GM18951 (cell line): ENCODE results near the gene EYA2.

Experiments used
- POLR2A ChIP-seq: IDR thresholded peaks from 4 replicates; pipeline ENCODE4 v1.6.1; 2011; ENCODE audit warnings: mild to moderate bottlenecking; ENCODE audit not compliant: insufficient read length, insufficient read depth; ENCODE audit errors: extremely low read depth
- in situ Hi-C: fragments of 300-500 bp; cut with MboI; formaldehyde crosslinking; loops from one replicate; pipeline ENCODE4 v1.12.0; 2022; ENCODE audit warnings: low sequenced_read_pairs, mixed read lengths, inconsistent platforms; ENCODE audit not compliant: unreplicated experiment

Gene EYA2

DNA sequence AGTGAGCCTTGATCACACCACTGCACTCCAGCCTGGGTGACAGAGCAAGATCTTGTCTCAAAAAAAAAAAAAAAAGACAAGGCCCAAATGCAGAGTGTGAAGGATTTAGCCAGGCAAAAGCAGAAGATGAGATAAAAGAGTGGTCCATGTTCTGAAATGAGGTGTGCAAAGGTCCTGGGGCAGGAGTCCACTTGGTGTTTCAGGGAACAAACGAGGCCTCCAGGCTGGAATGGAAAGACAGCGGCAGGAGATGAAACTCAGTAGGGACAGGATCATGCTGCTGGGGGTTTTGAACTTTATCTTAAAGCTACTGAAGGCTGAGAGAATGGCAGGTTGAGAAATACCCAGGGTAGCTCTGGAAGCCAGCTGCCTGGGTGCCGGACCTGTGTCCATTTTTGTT is 283.6 kb downstream of the EYA2 start:
- TF ChIP-seq POLR2A, result no peak
- in situ Hi-C loops, result no loop called here

DNA sequence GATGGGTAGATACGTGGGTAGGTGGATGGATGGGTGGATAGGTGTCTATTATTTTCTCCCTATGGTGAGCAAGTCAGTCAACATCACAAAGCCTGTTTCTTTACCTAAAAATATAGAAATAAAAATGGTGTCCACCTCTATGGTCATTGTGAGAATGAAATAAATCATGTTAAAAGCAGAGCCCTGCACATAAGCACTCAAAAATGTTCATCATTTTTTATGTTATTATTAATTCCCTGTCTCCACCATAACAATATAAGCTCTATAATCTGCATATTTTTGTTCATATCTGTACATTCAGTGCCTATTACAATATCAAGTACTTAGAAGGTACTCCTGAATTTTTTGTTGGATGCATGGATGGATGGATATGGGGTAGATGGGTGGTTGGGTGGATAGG is 284.2 kb downstream of the EYA2 start:
- no peak for TF ChIP-seq POLR2A
- in situ Hi-C loops, result no loop called here

DNA sequence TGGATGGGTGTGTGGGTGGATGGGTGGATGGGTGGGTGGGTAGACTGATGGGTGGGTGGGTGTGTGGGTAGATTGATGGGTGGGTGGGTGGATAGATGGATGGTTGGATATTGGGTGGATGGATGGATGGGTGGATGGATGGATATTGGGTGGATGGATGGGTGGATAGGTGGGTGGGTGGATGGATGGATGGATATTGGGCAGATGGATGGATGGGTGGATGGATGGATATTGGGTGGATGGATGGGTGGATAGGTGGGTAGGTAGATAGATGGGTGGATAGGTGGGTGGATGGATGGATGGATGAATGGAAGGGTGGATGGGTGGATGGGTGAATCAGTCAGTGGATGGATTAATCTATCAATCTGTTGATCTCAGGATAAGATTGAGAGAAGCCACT is 284.6 kb downstream of the EYA2 start:
- in situ Hi-C loops, result no loop called here
- no peak for TF ChIP-seq POLR2A

DNA sequence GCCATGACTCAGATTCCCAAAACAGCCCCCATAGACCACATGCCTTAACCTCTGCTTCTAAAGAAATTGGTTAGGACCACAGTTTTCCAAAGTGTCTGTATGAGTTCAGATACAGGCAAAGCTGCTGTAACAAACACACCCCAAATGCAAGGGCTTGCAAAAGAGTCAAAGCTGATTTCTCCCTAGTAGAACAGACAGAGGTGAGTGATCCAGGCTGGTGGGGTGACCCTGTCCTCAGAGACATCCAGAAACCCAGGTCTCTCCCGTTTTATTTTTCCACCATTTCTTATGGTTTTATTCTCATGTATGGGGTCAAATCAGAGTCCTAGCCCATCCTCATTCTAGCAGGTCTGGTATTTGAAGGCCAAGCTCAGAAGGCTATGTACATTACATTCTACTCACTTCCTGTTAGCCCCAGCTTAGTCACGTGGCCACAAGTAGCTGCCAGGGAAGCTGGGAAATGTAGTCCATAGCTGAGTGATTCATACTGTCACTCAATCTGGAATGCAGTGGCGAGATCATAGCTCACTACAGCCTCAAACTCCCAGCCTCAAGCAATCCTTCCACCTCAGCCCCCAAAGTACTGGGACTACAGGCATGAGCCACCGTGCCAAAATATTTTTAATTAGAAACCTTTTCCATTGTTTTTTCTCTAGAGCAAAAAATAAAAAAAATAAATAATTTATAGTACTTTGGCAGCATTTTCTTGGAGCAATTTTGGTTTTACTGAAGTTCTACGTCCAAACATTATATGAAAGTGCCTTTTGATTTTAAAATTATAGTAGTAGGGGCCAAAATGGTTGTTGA is 286.6 kb downstream of the EYA2 start:
- no peak for TF ChIP-seq POLR2A
- in situ Hi-C loops, result no loop called here

DNA sequence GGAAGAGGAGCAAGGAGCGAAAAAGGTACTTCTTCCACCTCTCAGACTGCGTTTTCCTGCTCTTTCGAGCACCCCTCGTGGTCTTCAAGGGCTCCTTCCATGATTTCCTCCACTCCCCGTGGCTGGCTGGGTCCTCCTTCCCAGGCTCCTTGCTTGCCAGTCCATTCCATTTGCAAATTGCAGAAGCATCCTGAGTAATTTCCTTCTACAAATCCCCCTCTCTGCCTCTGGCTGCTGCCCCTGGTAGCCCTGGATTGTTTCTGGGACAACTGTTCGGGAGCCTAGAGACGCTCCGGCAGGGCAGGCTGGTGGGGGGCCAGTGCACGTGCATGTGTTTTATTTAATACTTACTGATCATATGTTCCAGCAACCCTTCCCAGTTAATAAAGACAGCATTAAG is 288.7 kb downstream of the EYA2 start:
- TF ChIP-seq POLR2A, result no peak
- in situ Hi-C loops, result no loop called here

DNA sequence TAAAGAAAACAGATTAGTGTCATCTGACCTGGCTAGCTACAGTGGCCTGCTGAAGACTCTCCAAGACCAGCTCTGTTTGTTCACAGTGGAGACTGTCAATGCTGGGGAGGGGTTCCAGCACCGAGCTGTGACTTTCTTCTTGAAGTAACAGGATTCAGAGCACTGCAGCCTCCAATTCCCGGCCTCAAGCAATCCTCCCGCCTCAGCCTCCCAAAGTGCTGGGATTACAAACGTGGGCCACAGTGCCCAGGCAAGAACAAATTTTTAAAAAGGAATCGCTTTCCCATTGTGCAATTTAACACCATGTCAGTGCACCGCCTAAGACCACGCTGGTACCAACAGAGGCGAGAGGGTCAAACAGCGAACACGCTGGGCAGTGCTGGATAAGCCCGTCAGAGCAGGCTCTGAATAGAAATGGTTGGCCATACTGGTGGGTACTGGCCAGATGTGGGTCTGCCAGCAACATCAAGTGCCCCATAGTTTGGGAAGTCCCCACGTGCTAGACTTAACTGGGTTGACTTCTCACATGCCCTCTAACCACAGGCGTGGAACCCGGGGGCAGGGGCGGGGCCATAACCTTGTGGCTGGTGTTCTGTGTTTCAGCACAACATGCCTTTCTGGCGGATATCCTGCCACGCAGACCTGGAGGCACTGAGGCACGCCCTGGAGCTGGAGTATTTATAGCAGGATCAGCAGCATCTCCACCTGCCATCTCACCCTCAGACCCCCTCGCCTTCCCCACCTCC is 293.0 kb downstream of the EYA2 start:
- in situ Hi-C loops, result no loop called here
- TF ChIP-seq POLR2A, result no peak

DNA sequence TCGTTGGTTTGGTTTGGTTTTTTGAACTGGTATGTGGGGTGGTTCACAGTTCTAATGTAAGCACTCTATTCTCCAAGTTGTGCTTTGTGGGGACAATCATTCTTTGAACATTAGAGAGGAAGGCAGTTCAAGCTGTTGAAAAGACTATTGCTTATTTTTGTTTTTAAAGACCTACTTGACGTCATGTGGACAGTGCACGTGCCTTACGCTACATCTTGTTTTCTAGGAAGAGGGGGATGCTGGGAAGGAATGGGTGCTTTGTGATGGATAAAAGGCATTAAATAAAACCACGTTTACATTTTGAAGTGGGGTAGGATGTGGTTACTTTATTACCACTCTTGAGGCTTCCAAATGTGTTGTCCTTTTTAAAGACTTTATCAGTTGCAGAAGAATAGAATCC is 293.9 kb downstream of the EYA2 start:
- in situ Hi-C loops, result no loop called here
- TF ChIP-seq POLR2A, result no peak

DNA sequence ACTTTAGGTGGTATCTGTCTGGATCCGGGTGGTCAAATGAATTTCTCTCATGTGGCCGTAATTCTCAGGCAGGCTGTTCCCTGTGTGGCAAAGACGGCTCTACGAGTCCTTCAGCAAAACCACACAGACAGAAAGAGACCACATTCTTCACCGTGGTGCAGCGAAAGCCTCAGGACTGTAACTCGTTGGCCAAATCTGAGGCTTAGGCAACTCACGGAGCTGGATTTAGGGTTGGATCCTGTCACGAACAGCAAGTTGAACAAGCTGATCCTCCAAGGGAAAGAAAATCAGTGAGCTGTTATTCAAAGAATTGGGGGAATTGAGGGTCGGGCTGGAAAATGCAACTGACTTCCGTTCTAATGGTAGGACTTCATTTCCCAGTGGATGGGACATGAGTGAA is 294.4 kb downstream of the EYA2 start:
- TF ChIP-seq POLR2A, result no peak
- in situ Hi-C loops, result no loop called here

DNA sequence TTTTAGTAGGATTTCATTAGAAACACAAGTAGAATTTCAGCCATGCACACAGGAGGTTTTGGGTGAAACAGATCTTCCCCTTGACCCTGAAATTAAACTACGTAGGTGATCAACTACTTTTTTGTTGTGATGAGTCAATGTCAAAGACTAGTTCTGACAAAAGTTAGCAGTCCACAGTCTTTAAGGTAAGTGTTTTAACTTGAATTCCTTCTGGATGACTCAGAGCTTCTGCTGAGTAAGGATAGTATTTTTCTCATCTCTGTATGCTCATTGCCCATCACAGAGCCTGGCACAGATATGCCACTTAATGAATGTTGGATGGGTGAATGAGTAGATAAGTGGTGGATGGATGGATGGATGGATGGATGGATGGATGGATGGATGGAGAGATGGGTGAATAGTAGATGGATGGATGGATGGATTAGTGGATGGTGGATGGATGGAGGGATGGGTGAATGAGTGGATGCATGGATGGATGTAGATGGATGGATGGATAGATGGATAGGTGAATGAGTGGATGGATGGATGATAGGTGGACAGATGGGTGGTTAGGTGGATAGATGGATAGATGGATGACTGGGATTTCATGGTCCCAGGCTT is 296.5 kb downstream of the EYA2 start:
- in situ Hi-C loops, result loop anchor here (5.0 kb wide), 1 partner anchor 191 kb away; no protein-coding TSS in a partner anchor

DNA sequence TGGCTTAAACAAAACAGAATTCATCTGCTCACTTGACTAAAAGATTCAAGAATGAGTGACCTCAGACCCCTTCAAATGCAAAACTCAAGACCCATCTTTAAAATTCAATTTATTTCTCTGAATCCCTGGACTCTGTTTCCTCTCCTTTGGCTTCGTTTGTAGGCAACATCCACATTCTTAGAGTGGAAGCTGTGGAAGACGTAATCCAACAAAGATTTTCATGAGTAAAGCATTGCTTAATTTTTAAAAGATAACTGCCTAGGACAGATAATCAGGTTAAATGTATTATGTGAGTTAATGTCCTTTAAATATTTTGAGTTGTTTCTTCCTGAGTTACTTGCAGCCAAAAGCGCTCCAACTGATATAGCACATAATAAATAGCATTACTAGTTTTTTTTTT is 297.3 kb downstream of the EYA2 start:
- in situ Hi-C loops, result loop anchor here (5.0 kb wide), 1 partner anchor 190 kb away; no protein-coding TSS in a partner anchor
- no peak for TF ChIP-seq POLR2A

More for the DNA sequence above, 296.5 kb downstream of the EYA2 start:
- no peak for TF ChIP-seq POLR2A

DNA sequence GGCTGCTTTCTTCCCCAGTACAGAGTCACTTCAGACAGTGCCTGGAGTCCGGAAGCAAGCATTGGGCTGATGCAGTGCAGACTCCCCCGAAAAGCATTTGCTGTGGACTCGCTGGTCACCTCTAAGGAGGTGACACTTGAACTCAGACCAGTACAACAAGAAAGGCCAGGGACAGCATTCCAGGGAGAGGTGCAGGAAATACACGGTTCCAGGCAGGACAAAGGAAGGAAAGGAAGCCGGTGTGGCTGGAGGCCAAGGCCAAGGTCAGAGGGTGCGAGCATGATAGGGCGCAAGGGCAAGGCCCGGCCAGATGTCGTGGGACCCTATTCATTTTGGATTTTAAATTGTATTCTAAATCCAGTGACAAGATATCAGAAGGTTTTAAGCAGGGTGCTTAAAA is 300.9 kb downstream of the EYA2 start:
- in situ Hi-C loops, result no loop called here
- TF ChIP-seq POLR2A, result no peak

DNA sequence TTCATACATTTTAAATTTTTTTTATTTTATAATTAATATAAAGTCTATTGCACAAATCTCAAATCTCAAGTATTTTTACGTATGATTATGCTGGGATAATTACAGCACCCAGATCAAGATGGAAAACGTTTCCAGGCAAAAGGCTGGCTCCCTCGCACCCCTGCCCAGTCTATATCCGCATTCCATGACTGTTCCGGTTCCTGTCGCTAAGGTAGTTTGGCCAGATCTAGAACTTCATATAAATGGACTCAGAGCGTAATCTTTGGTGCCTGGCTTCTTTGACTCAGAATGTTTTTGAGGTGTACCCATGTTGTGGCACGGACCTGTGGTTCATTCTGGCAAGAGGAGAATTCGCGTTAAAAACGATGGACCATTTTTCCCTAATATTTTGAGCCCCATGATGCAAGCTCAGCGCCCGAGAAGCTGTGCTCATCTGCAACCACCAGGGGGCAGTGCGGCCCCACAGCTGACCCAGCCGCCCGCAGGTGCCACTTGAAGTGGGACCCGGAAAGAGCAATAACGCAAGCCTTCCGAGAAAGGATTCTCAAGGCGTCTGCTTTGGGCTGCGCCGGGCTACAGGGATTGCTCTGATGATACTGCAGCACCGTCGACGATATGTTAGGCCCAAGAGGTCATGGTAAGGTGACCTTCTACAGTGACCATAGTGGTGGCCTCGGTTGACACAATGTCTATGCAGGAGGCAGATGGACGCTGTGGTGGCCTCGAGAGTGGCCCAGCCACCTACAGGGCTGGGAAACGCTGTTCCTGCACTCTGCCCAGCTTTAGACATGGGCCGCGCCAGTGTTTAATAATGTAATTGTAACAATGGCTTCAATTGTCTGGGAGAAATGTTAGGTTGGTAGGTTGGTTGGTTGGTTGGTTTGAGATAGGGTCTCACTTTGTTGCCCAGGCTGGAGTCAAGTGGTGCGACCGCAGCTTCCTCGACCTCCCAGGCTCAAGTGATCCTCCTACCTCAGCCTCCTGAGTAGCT is 301.7 kb downstream of the EYA2 start:
- in situ Hi-C loops, result no loop called here
- TF ChIP-seq POLR2A, result no peak

DNA sequence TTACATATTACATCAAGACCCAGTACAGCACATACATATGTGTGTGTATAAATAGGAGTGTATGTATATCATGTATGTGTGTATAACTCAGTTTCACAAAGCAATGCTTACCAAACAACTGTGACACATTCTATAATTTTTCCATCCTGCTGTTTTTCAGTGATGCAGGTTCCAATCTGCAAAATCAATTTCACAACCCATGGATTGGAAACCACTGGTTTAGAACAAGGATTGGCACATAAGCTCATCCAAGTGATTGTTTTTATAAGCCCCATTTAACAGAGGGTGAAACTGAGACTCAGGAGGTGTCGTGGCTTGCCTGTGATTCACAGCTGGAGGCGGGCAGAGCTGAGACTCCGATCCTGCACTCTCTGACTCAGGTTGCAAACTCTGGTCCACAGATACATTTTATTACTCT is 303.6 kb downstream of the EYA2 start:
- no peak for TF ChIP-seq POLR2A
- in situ Hi-C loops, result no loop called here

DNA sequence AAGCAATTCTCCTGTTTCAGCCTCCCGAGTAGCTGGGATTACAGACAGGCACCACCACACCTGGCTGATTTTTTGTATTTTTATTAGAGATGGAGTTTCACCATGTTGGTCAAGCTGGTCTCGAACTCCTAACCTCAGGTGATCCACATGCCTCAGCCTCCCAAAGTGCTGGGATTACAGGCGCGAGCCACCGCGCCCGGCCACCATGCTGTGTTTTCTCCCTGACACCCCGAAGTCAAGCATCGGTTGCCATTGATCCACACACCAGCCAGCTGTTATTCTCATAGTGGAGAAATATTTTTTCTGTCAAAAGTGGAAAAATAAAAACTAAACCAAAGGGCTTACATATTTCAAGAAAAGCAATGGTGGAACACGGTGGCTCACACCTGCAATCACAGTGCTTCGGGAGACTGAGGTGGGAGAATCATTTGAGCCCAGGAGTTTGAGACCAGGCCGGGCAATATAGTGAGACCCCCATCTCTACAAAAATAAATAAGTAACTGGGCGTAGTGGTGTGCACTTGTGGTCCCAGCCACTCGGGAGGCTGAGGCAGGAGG is 304.4 kb downstream of the EYA2 start:
- TF ChIP-seq POLR2A, result no peak
- in situ Hi-C loops, result no loop called here
